ENCODE measurements around the gene ACP2.

Gene ACP2

GRCh38 chr11:47268448-47269001, 19.9 kb upstream of the ACP2 start:
- FAIRE-seq = no peak

GRCh38 chr11:47267876-47268275, 19.3 kb upstream of the ACP2 start:
- FAIRE-seq = no peak

DNA sequence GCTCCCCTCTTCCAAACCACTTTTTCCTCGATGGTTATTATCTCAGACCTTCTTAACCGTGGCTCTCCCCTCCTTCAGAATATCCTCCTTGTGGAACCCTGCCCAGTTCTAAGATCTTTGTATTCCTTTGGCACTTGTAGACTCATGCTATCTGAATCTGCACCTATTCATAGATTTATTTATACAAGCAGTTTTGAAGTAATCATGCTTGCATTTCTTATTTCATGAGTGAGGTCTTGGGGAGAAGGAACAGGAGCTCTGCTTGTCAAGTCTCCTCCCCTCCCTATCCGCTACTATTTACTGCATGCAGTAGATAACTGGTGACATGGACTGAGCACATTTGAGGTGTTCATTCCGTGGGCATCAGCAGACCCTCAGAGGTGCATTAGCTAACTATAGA, 15.9 kb upstream of the ACP2 start:
- FAIRE-seq = no peak

GRCh38 chr11:47264119-47264518, 15.5 kb upstream of the ACP2 start:
- FAIRE-seq = no peak

DNA sequence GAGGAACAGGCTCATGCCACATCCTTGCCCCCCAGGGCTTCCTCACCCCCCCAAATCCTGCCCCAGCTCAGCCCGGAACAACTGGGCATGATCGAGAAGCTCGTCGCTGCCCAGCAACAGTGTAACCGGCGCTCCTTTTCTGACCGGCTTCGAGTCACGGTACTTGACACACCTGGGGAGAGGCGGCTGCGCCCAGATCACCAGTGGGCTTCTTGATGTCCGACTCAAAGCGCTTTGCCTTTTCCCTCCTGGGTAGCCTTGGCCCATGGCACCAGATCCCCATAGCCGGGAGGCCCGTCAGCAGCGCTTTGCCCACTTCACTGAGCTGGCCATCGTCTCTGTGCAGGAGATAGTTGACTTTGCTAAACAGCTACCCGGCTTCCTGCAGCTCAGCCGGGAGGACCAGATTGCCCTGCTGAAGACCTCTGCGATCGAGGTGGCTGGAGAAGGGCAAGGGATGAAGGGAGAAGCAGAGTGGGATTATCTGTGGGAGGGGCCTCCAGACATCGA, 12.7 kb upstream of the ACP2 start:
- FAIRE-seq = no peak

DNA sequence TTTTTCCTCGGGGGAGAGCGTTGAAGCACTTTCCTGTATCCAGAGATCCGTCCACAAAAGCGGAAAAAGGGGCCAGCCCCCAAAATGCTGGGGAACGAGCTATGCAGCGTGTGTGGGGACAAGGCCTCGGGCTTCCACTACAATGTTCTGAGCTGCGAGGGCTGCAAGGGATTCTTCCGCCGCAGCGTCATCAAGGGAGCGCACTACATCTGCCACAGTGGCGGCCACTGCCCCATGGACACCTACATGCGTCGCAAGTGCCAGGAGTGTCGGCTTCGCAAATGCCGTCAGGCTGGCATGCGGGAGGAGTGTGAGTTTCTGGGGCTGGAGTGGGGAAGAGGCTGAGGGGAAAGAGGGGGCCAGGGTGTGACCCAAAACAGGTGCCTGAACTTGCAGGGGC, 11.8 kb upstream of the ACP2 start:
- FAIRE-seq = no peak

GRCh38 chr11:47259232-47259977, 10.8 kb upstream of the ACP2 start:
- peak; percentile 19 for FAIRE-seq

DNA sequence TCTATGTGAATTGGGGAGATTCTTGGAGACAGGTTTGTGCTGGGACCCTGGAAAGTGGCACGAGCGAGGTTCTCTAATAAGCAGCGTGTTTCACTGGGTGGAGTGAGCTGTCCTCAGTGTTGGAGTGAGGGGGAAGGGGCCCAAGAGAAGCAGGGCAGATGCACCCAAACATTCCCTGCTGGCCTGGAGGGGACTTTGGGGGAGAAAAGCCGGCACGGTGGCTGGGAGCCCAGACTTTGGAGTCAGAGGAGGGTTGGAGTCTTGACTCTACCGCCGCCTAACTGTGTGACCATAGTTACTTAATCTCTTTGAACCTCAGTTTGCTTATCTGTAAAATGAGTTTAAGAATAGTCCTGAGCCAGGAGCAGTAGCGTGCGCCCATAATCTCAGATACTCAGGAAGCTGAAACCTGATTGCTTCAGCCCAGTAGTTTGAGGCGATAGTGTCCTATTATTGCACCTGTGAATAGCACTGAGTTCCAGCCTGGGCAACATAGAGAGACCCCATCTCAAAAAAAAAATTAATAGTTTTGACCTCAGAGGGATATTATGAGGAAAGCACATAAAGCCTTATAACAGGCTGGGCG, 9.8 kb upstream of the ACP2 start:
- FAIRE-seq = no peak

- FAIRE-seq = no peak
Measured at GRCh38 chr11:47257517-47258316, 9.1 kb upstream of the ACP2 start, which contains the start of gene NR1H3. NR1H3 (plus strand) TSS chr11:47257996; CDS start chr11:47259217, 1,221 bp downstream.

DNA sequence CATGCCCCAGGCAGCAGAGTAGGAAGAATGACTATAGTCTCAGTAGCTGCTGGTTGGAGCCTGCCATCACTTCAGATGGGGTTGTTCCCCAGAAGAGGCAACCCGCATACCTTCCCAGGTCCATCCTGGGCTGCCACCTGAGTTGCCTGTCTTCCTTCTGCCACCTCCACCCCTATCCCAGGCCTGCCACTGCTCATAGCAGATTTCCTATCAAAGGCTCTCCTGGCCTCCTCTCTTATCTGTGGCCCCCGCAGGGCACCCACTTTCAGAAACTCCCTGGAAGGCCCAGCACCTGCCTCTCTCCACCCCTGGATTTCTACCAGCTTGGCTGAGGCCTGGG, 8.5 kb upstream of the ACP2 start:
- FAIRE-seq = no peak

- FAIRE-seq = no peak
Measured at GRCh38 chr11:47256374-47256773, 7.8 kb upstream of the ACP2 start.

- no peak for FAIRE-seq
Measured at GRCh38 chr11:47254386-47254785, 5.8 kb upstream of the ACP2 start.

DNA sequence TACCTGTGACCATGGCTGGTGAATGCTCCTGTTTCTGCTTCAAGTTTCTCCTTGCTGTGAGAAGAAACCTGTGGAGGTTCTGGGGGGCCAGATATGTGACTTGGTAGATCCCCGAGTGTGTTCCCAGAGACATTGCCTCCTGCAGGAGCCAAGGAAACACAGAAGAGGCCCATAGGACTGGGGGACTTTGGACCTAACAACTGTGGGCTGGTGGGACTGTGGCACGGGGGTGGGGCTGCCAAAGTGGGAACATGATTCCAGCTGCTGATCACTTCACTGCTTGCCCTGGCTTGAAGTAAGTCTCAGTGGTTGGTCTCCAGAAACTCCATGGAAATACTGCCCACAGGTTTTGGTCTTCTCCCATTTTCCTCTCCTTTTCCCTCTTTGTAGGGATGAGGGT, 5.0 kb upstream of the ACP2 start:
- no peak for FAIRE-seq

DNA sequence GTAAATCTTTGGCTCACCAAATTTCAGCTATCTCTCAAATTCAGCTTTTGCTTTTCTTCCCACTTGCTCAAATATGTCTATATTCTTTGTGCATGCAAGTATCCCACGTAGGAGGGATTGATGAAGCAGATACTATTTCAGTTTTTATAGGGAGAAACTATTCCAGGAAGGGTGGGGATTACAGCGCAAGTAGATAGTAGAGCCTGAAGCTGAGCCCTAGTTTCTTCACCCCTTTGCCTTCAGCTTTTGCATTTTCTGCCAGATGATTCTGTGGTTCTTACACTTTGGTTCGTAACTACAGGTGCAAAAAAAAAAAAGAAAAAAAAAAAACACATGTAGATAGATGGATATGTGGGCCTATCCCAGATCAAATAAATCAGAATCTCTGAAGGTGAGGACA, 3.1 kb upstream of the ACP2 start:
- FAIRE-seq = no peak

GRCh38 chr11:47249378-47249715, 733 bp upstream of the ACP2 start:
- no peak for FAIRE-seq

DNA sequence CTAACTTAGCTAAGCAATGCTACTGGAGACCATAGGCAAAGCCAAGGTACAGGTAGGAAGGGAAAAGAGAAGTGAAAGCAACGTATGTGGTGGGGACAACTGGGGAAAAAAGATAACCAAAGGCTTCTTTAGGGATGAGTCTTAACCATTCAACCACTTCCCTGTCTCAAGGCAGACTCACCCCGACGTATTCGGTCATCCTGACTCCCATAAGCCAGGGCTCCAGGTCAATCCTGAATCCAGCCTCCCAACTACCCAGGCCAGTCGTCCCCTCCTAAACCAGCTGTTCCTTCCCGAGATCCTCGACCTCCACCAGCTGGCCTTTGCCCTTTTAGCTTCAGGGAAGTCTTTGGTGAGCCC, 330 bp downstream of the ACP2 start:
- no peak for FAIRE-seq

DNA sequence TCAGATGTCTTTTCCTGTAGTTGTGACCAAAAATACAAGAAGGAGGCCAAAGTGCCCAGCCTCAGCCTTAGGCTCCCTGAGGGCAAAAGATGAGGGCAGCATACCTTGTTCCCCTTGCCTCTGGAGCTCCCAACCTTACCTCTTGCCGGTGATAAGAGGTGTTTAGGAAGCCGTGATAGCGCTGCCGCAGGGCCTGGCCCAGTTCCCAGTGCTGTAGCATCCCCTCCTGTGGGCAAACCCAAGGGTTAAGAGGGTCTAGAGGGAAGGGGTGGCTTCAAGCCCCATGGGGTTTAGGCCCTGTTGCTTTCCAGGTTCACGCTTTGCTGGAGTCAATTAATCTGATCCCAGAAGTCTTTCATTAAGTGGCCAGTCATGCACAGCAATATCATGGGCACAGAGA, 1.1 kb downstream of the ACP2 start:
- no peak for FAIRE-seq

GRCh38 chr11:47245611-47246357, 2.8 kb downstream of the ACP2 start:
- FAIRE-seq = no peak

- no peak for FAIRE-seq
Measured at GRCh38 chr11:47244448-47245350, 3.9 kb downstream of the ACP2 start.

DNA sequence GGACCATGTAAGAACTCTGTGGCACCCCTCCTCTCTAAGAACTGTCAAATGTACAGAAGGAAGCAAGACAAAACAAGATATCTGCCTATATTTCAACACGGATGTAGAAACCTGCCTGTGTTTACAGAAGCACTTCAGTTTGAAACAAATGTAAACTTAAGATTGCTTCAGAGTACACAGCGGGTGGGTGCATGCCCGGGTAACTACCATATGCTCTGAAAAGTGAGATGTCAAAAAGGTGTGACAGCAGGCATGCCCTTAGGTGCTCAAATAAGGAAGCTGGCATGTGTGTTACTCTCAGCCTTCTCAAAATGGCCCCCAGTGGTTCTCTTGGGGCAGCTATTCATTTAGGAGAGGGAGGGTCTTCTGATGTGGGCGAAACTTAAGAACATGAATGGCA, 5.2 kb downstream of the ACP2 start:
- no peak for FAIRE-seq

GRCh38 chr11:47242596-47243192, 5.9 kb downstream of the ACP2 start:
- no peak for FAIRE-seq

Measured in G401.6 (cell line).